Lung (tissue), 16 donors: Measurements from ENCODE around the gene SEC31B. TPM values are rescaled to one million over a fixed set of nuclear protein-coding genes. Genes with fewer than 3 reads are reported as not detected.

Experiments used
- ATAC-seq: fragments of 200-7000 bp; cut with Tn5 transposase; one replicate; pipeline ENCODE4 v1.9.1; 2020; ENCODE audit warnings: moderate number of reproducible peaks; ENCODE audit not compliant: insufficient read depth, low FRiP score
- DNase-seq, 3 donors: peaks; one replicate each; pipeline ENCODE4 v3.0.0-alpha.2; 2013 to 2017
- H3K27ac ChIP-seq, 2 donors: one replicate each; pipeline ENCODE4 v1.5.1; 2013; ENCODE audit warnings: mild to moderate bottlenecking in 2 of 2, moderate library complexity in 2 of 2, control low read depth in 1 of 2, inconsistent platforms in 1 of 2, low read depth in 1 of 2, low read length in 1 of 2
- H3K27me3 ChIP-seq, 3 donors: one replicate each; pipeline ENCODE4 v1.5.1; 2013; ENCODE audit warnings: low read length in 2 of 3; ENCODE audit not compliant: control insufficient read depth in 3 of 3, insufficient read depth in 3 of 3
- H3K36me3 ChIP-seq, 4 donors: one replicate each; pipeline ENCODE4 v1.5.1; 2013; ENCODE audit warnings: low read length in 4 of 4, mild to moderate bottlenecking in 1 of 4, moderate library complexity in 1 of 4; ENCODE audit not compliant: control insufficient read depth in 4 of 4, insufficient read depth in 4 of 4
- H3K4me1 ChIP-seq, 5 donors: one replicate each; pipeline ENCODE4 v1.5.1; 2013; ENCODE audit warnings: low read length in 5 of 5, mild to moderate bottlenecking in 2 of 5, moderate library complexity in 1 of 5; ENCODE audit not compliant: control insufficient read depth in 5 of 5, insufficient read depth in 5 of 5
- H3K4me3 ChIP-seq: one replicate; pipeline ENCODE4 v1.5.1; 2013; ENCODE audit warnings: mild to moderate bottlenecking, control low read depth, moderate library complexity
- H3K9ac ChIP-seq, 2 donors: one replicate each; pipeline ENCODE4 v1.5.1; 2013; ENCODE audit warnings: low read length in 2 of 2, control low read depth in 1 of 2; ENCODE audit not compliant: insufficient read depth in 1 of 2
- H3K9me3 ChIP-seq, 4 donors: one replicate each; pipeline ENCODE4 v1.5.1; 2013; ENCODE audit warnings: low read length in 3 of 4, mild to moderate bottlenecking in 1 of 4, moderate library complexity in 1 of 4; ENCODE audit not compliant: control insufficient read depth in 4 of 4, insufficient read depth in 3 of 4
- CTCF ChIP-seq: IDR thresholded peaks from 2 replicates; pipeline ENCODE4 v1.5.1; 2012; ENCODE audit warnings: mild to moderate bottlenecking; ENCODE audit errors: control extremely low read depth, extremely low read depth
- WGBS, 2 donors: extraction: QIAGEN DNeasy Blood & Tissue Kit; methylation state at CpG; one replicate each; pipeline ENCODE4 v1.1.7; 2013; 5-methylcytosine and 5-hydroxymethylcytosine counted together
- long read RNA-seq, 5 donors: transcript quantifications; one replicate each; lab custom pipeline, GENCODE V29; 2026
- polyA plus RNA-seq, 2 donors: library from polyadenylated mRNA; stranded (reverse); fragments of 200-250 nt; gene quantifications; one replicate each; pipeline ENCODE4 v1.2.1, GENCODE V29; 2013
- total RNA-seq, 2 donors: library from RNA; depleted of rRNA in 1 of 2; stranded (reverse); fragments of >200 nt in 1 of 2; gene quantifications; one replicate each; pipeline ENCODE4 v1.2.1, GENCODE V29; 2014 to 2021
- donor health status: control.
- donor health status: control.
- donor health status: Bipolar disorder and iron deficiency.
- donor health status: healthy.
- donor health status: DM: yes; HTN: yes; CAD: no.

Gene SEC31B, protein sequence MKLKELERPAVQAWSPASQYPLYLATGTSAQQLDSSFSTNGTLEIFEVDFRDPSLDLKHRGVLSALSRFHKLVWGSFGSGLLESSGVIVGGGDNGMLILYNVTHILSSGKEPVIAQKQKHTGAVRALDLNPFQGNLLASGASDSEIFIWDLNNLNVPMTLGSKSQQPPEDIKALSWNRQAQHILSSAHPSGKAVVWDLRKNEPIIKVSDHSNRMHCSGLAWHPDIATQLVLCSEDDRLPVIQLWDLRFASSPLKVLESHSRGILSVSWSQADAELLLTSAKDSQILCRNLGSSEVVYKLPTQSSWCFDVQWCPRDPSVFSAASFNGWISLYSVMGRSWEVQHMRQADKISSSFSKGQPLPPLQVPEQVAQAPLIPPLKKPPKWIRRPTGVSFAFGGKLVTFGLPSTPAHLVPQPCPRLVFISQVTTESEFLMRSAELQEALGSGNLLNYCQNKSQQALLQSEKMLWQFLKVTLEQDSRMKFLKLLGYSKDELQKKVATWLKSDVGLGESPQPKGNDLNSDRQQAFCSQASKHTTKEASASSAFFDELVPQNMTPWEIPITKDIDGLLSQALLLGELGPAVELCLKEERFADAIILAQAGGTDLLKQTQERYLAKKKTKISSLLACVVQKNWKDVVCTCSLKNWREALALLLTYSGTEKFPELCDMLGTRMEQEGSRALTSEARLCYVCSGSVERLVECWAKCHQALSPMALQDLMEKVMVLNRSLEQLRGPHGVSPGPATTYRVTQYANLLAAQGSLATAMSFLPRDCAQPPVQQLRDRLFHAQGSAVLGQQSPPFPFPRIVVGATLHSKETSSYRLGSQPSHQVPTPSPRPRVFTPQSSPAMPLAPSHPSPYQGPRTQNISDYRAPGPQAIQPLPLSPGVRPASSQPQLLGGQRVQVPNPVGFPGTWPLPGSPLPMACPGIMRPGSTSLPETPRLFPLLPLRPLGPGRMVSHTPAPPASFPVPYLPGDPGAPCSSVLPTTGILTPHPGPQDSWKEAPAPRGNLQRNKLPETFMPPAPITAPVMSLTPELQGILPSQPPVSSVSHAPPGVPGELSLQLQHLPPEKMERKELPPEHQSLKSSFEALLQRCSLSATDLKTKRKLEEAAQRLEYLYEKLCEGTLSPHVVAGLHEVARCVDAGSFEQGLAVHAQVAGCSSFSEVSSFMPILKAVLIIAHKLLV
- total RNA-seq (1 to 10 TPM; 9.0 to 9.8 TPM), polyA plus RNA-seq (10 to 100 TPM in 1 of 2 donors, 1 to 10 TPM in 1; 4.8 to 10.5 TPM)
- long read RNA-seq, donor 1, partial matches to known transcripts: 0 of 1 reads
- long read RNA-seq, donor 1, other reads (novel, unspliced or antisense): 0 of 1 reads
- long read RNA-seq, donor 2: 0 reads
- long read RNA-seq, donor 3, partial matches to known transcripts: 0 of 1 reads
- long read RNA-seq, donor 3, other reads (novel, unspliced or antisense): 0 of 1 reads
- long read RNA-seq, donor 4: 0 reads
- long read RNA-seq, donor 5, partial matches to known transcripts: 0 of 1 reads
- long read RNA-seq, donor 5, other reads (novel, unspliced or antisense): 0 of 1 reads

DNA sequence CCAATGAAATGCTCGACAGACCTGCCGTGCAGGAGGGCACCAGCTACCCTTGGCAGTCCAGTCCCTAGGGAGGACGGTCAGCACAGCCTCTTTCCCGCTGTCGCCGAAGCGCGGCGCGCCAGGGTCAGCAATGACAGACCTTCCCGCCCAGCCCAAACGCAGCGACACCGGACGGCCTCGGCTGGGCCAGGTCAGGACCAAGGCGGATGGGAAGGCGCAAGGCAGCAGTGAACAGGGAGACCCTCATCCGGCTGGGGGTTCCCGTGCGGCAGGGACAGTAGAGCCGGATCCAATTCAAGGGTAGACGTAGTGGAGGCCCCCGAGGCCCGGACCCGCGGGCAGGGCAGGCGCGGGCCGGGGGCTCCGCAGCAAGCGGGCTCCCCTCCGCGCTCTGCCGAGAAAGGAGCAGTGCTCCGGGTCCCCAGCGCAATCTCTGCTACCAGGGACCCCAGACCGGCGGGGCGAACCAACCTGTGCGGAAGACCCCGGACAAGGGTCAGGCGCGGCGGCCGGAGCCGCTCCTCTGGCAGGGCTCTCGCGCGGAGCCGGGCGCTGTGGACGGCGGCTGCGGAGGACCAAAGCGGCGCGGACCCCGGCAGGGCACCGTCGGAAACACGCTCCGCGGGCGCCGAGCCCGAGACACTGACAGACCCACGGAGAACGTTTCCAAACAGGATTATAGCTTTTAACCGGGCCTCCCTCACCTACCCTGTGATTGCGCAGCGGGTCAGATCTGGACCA, at the start of gene SEC31B:
TSS of gene SEC31B (minus strand) at position 551 of the 741 bp plus-strand sequence. CDS start 2,909 bp downstream, outside the sequence.
- TF ChIP-seq CTCF: no peak
- Histone ChIP-seq H3K9ac (no peak within 1 kb of the TSS), H3K36me3 (peaks cover 4 to 12% (median 6%) of the 10 kb centered on the region in 4 donors), H3K27ac (peak within 1 kb of the TSS in 1 of 2 donors; percentile 35), H3K27me3 (peaks cover 0 to 14% (median 13%) of the 10 kb centered on the region in 3 donors), H3K9me3 (peaks cover 0 to 2% (median 0%) of the 10 kb centered on the region in 4 donors), H3K4me3 (peak within 1 kb of the TSS; percentile 18), H3K4me1 (peaks cover 0 to 10% (median 0%) of the 10 kb centered on the region in 5 donors)
- no peak for ATAC-seq
- WGBS, 2 donors: 9 to 19% methylated on average over 72 of the region's 72 CpGs
- peak; percentile 21 to 35 (median 30) for DNase-seq

GRCh38 chr10:100568912-100569311, 49.3 kb upstream of the SEC31B start:
- H3K27ac ChIP-seq: no peak overlapping the region
- WGBS, 2 donors: 87 to 93% methylated on average over 3 of the region's 3 CpGs

More at GRCh38 chr10:100568912-100569311, 49.3 kb upstream of the SEC31B start:
- ATAC-seq: no peak
- Histone ChIP-seq H3K9me3 (peaks cover 0 to 14% (median 0%) of the 10 kb centered on the region in 4 donors), H3K4me3 (no peak overlapping the region), H3K36me3 (no peaks in the 10 kb centered on the region), H3K9ac (no peak overlapping the region), H3K27me3 (peaks cover 4 to 83% (median 47%) of the 10 kb centered on the region in 3 donors), H3K4me1 (no peaks in the 10 kb centered on the region)
- no peak for TF ChIP-seq CTCF
- no peak for DNase-seq
